ENCODE results near the gene MYBBP1A.

MYBBP1A gene

DNA sequence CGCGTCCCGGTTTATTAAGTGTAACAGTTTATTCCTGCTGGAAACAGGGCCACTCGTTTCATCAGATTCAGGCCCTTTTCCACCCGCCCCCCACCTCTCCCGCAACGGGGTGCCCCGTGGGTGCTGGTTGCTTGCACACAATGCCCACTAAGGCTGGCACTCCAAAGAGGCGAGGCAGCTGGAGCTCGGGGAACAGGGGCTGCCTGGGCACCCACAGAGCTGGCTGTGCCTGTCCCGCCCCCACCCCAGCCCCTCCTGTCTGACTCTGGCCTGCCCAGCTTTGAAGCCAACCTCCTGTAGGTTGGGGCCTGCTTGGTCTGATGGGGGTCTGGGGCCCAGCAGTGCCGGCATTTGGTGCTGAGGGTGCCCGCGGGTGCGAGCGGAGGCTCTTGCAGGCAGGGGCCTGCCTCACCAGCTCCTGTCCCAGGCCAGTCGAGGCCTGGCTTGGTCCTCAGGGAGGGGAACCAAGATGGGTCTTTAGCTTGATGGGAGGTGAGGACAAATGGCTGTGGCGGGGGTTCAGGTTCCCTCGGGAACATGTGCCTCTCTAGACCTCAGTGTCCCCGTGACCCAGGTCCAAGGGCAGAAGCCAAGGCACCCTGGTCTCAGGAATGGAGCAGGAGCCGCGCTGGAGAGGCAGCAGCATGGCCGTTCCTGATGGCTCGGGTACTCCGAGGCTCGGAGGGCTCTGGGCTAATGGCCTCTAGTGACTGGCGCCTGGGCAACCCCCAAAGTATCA lies 20.1 kb downstream of the MYBBP1A start:
- H3K36me3 ChIP-seq (replicated peaks; ENCODE audit: insufficient read depth, low read length): no peaks in the 10 kb centered on the region
- DNase-seq: no peak
- no peak overlapping the region for H3K9ac ChIP-seq (ENCODE audit: low read length)
- no peaks in the 10 kb centered on the region for H4K20me1 ChIP-seq (ENCODE audit: insufficient read depth, low read length)
- H3K4me1 ChIP-seq (ENCODE audit: low read length): no peaks in the 10 kb centered on the region
- H3K79me2 ChIP-seq (ENCODE audit: low read length): no peaks in the 10 kb centered on the region
- H3F3A ChIP-seq (ENCODE audit: insufficient read depth, low read length): no peaks in the 10 kb centered on the region; the same call in 1 of the 2 replicates
- no peak for TF ChIP-seq CTCF (IDR thresholded peaks at IDR 0.05; ENCODE audit: low read length)
- no peak for TF ChIP-seq EZH2phosphoT487 (IDR thresholded peaks at IDR 0.05; ENCODE audit: low read length)
- H2AFZ ChIP-seq (ENCODE audit: low read length): no peak overlapping the region
- H3K4me2 ChIP-seq (ENCODE audit: low read depth, low read length): no peak overlapping the region
- H3K27ac ChIP-seq (ENCODE audit: low read length): no peak overlapping the region
- H3K9me3 ChIP-seq (replicated peaks; ENCODE audit: insufficient read depth, low read length): no peaks in the 10 kb centered on the region
- H3K27me3 ChIP-seq (replicated peaks; ENCODE audit: insufficient read depth, low read length): no peaks in the 10 kb centered on the region; the same call in 1 of the 2 replicates
- H3K4me3 ChIP-seq (ENCODE audit: low read length): no peak overlapping the region
- no peaks in the 10 kb centered on the region for H3K9me2 ChIP-seq (replicated peaks; ENCODE audit: insufficient read depth, low read length)

DNA sequence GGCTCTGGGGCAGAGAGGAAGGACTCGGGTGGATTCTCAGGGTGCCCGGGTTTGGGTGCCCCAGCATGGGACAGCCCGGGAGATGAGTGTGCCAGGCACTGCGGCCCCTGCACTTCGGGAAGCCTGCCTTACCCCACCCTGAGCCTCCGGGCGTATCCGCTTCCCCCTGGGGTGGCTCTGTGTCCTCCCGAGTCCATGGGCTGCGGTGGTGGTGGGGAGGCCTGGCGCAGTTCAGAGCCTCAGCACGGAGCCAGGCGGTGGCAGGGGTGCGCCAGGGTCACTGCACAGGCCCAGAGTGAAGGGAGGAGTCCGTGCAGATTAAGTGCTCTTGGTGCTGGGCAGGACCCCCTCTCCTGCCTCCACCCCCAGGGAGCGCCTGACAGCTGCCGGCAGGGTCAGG lies 20.7 kb downstream of the MYBBP1A start:
- TF ChIP-seq EZH2phosphoT487 (IDR thresholded peaks at IDR 0.05; ENCODE audit: low read length): no peak
- TF ChIP-seq CTCF (IDR thresholded peaks at IDR 0.05; ENCODE audit: low read length): no peak
- TF ChIP-seq EZH2 (optimal IDR thresholded peaks at IDR 0.05; ENCODE audit: low read depth, low read length): no peak
- no peak overlapping the region for H3K9ac ChIP-seq (ENCODE audit: low read length)
- H4K20me1 ChIP-seq (ENCODE audit: insufficient read depth, low read length): no peaks in the 10 kb centered on the region
- no peaks in the 10 kb centered on the region for H3K9me3 ChIP-seq (replicated peaks; ENCODE audit: insufficient read depth, low read length)
- DNase-seq: no peak
- H3K36me3 ChIP-seq (replicated peaks; ENCODE audit: insufficient read depth, low read length): no peaks in the 10 kb centered on the region
- H2AFZ ChIP-seq (ENCODE audit: low read length): no peak overlapping the region
- no peaks in the 10 kb centered on the region for H3K4me1 ChIP-seq (ENCODE audit: low read length)
- no peaks in the 10 kb centered on the region; the same call in 1 of the 2 replicates for H3K27me3 ChIP-seq (replicated peaks; ENCODE audit: insufficient read depth, low read length)
- no peaks in the 10 kb centered on the region for H3K79me2 ChIP-seq (ENCODE audit: low read length)
- H3F3A ChIP-seq (ENCODE audit: insufficient read depth, low read length): no peaks in the 10 kb centered on the region; the same call in 1 of the 2 replicates
- no peaks in the 10 kb centered on the region for H3K9me2 ChIP-seq (replicated peaks; ENCODE audit: insufficient read depth, low read length)
- H3K27ac ChIP-seq (ENCODE audit: low read length): no peak overlapping the region
- H3K4me2 ChIP-seq (ENCODE audit: low read depth, low read length): no peak overlapping the region
- no peak overlapping the region for H3K4me3 ChIP-seq (ENCODE audit: low read length)

- no peak overlapping the region for H3K4me2 ChIP-seq (ENCODE audit: low read depth, low read length)
- DNase-seq: no peak
- H3K27me3 ChIP-seq (replicated peaks; ENCODE audit: insufficient read depth, low read length): no peaks in the 10 kb centered on the region; the same call in 1 of the 2 replicates
- H2AFZ ChIP-seq (ENCODE audit: low read length): no peak overlapping the region
- no peaks in the 10 kb centered on the region for H3K4me1 ChIP-seq (ENCODE audit: low read length)
- no peak overlapping the region for H3K4me3 ChIP-seq (ENCODE audit: low read length)
- H3K27ac ChIP-seq (ENCODE audit: low read length): no peak overlapping the region
- TF ChIP-seq EZH2 (optimal IDR thresholded peaks at IDR 0.05; ENCODE audit: low read depth, low read length) (no peak), CTCF (IDR thresholded peaks at IDR 0.05; ENCODE audit: low read length) (no peak), EZH2phosphoT487 (IDR thresholded peaks at IDR 0.05; ENCODE audit: low read length) (no peak)
- no peaks in the 10 kb centered on the region for H3K9me3 ChIP-seq (replicated peaks; ENCODE audit: insufficient read depth, low read length)
- no peaks in the 10 kb centered on the region for H3K36me3 ChIP-seq (replicated peaks; ENCODE audit: insufficient read depth, low read length)
- H3K79me2 ChIP-seq (ENCODE audit: low read length): no peaks in the 10 kb centered on the region
- no peaks in the 10 kb centered on the region for H4K20me1 ChIP-seq (ENCODE audit: insufficient read depth, low read length)
- no peaks in the 10 kb centered on the region for H3K9me2 ChIP-seq (replicated peaks; ENCODE audit: insufficient read depth, low read length)
- H3K9ac ChIP-seq (ENCODE audit: low read length): no peak overlapping the region
- H3F3A ChIP-seq (ENCODE audit: insufficient read depth, low read length): no peaks in the 10 kb centered on the region; the same call in 1 of the 2 replicates
Observed at GRCh38 chr17:4533523-4534504, 21.4 kb downstream of the MYBBP1A start.

Measured in MM.1S (cell line).